Tibial nerve (tissue), 3 donors: Measurements from ENCODE around the gene SLC25A22.

ENCODE experiments used
- CTCF ChIP-seq, 5 experiments: fragments of 200-600 bp in 3 of 5; fragments of 450-650 bp in 2 of 5; sonication (generic) in 3 of 5; IDR thresholded peaks; one replicate each; pipeline ENCODE4 v1.5.1; 2016 to 2019; ENCODE audit warnings: antibody characterized with exemption in 5 of 5, mild to moderate bottlenecking in 3 of 5, moderate library complexity in 2 of 5
- POLR2A ChIP-seq, 2 donors: fragments of 450-650 bp; IDR thresholded peaks; one replicate each; pipeline ENCODE4 v1.6.1; 2017; ENCODE audit warnings: antibody characterized with exemption in 2 of 2, mild to moderate bottlenecking in 2 of 2, moderate library complexity in 2 of 2

GRCh38 chr11:762421-763072 lies 35.5 kb downstream of the SLC25A22 start:
- TF ChIP-seq POLR2A (IDR thresholded peaks at IDR 0.05), result no peak
- TF ChIP-seq CTCF (IDR thresholded peaks at IDR 0.05), result peak in 1 of 5 experiments; percentile 39
